ENCODE measurements around the gene BRI3.

The BRI3 gene

GRCh38 chr7:98280791-98281756 lies at the start of gene BRI3:
Gene BRI3 (plus strand): TSS chr7:98281686. CDS start chr7:98281796, 110 bp downstream.
- Histone ChIP-seq H3K4me3 (ENCODE audit: low read length) (peak within 1 kb of the TSS; percentile 89), H3K9me3 (ENCODE audit: insufficient read depth, low read depth, low read length) (no peaks in the 10 kb centered on the region), H3K4me1 (ENCODE audit: insufficient read depth, low read length) (peaks cover 5% of the 10 kb centered on the region; the same call in 1 of the 2 replicates), H3K36me3 (ENCODE audit: insufficient read depth, low read depth, low read length) (peaks cover 10% of the 10 kb centered on the region; the same call in 1 of the 2 replicates), H3K27me3 (ENCODE audit: insufficient read depth, low read length) (no peaks in the 10 kb centered on the region; the same call in 1 of the 2 replicates), H3K27ac (ENCODE audit: low read length) (peak within 1 kb of the TSS; percentile 56), H3K9ac (ENCODE audit: low read depth, low read length) (peak within 1 kb of the TSS; percentile 77)

GRCh38 chr7:98232263-98232585 lies 49.3 kb upstream of the BRI3 start:
- Histone ChIP-seq H3K9ac (ENCODE audit: low read depth, low read length) (no peak overlapping the region), H3K9me3 (ENCODE audit: insufficient read depth, low read depth, low read length) (no peaks in the 10 kb centered on the region), H3K4me1 (ENCODE audit: insufficient read depth, low read length) (no peaks in the 10 kb centered on the region), H3K36me3 (ENCODE audit: insufficient read depth, low read depth, low read length) (no peaks in the 10 kb centered on the region), H3K4me3 (ENCODE audit: low read length) (no peak overlapping the region), H3K27ac (ENCODE audit: low read length) (no peak overlapping the region), H3K27me3 (ENCODE audit: insufficient read depth, low read length) (no peaks in the 10 kb centered on the region)

GRCh38 chr7:98232799-98233198 lies 48.7 kb upstream of the BRI3 start:
- H3K36me3 ChIP-seq (ENCODE audit: insufficient read depth, low read depth, low read length), result no peaks in the 10 kb centered on the region
- H3K9me3 ChIP-seq (ENCODE audit: insufficient read depth, low read depth, low read length), result no peaks in the 10 kb centered on the region
- no peak overlapping the region for H3K9ac ChIP-seq (ENCODE audit: low read depth, low read length)
- H3K4me1 ChIP-seq (ENCODE audit: insufficient read depth, low read length), result no peaks in the 10 kb centered on the region
- no peak overlapping the region for H3K27ac ChIP-seq (ENCODE audit: low read length)
- no peaks in the 10 kb centered on the region for H3K27me3 ChIP-seq (ENCODE audit: insufficient read depth, low read length)
- no peak overlapping the region for H3K4me3 ChIP-seq (ENCODE audit: low read length)

- no peak overlapping the region for H3K27ac ChIP-seq (ENCODE audit: low read length)
- H3K4me3 ChIP-seq (ENCODE audit: low read length), result no peak overlapping the region
- no peaks in the 10 kb centered on the region for H3K4me1 ChIP-seq (ENCODE audit: insufficient read depth, low read length)
- H3K9ac ChIP-seq (ENCODE audit: low read depth, low read length), result no peak overlapping the region
- H3K27me3 ChIP-seq (ENCODE audit: insufficient read depth, low read length), result no peaks in the 10 kb centered on the region
- no peaks in the 10 kb centered on the region for H3K36me3 ChIP-seq (ENCODE audit: insufficient read depth, low read depth, low read length)
- H3K9me3 ChIP-seq (ENCODE audit: insufficient read depth, low read depth, low read length), result no peaks in the 10 kb centered on the region
These were observed 48.0 kb upstream of the BRI3 start for GRCh38 chr7:98233219-98234070.

- H3K4me1 ChIP-seq (ENCODE audit: insufficient read depth, low read length), result no peaks in the 10 kb centered on the region
- no peaks in the 10 kb centered on the region for H3K9me3 ChIP-seq (ENCODE audit: insufficient read depth, low read depth, low read length)
- no peaks in the 10 kb centered on the region for H3K27me3 ChIP-seq (ENCODE audit: insufficient read depth, low read length)
- no peak overlapping the region for H3K27ac ChIP-seq (ENCODE audit: low read length)
- no peaks in the 10 kb centered on the region for H3K36me3 ChIP-seq (ENCODE audit: insufficient read depth, low read depth, low read length)
- H3K4me3 ChIP-seq (ENCODE audit: low read length), result no peak overlapping the region
- no peak overlapping the region for H3K9ac ChIP-seq (ENCODE audit: low read depth, low read length)
These were observed 46.9 kb upstream of the BRI3 start for GRCh38 chr7:98234429-98235147.

- no peak overlapping the region for H3K4me3 ChIP-seq (ENCODE audit: low read length)
- no peaks in the 10 kb centered on the region for H3K36me3 ChIP-seq (ENCODE audit: insufficient read depth, low read depth, low read length)
- H3K27ac ChIP-seq (ENCODE audit: low read length), result no peak overlapping the region
- no peak overlapping the region for H3K9ac ChIP-seq (ENCODE audit: low read depth, low read length)
- H3K4me1 ChIP-seq (ENCODE audit: insufficient read depth, low read length), result no peaks in the 10 kb centered on the region
- no peaks in the 10 kb centered on the region for H3K27me3 ChIP-seq (ENCODE audit: insufficient read depth, low read length)
- H3K9me3 ChIP-seq (ENCODE audit: insufficient read depth, low read depth, low read length), result no peaks in the 10 kb centered on the region
These were observed 45.6 kb upstream of the BRI3 start for GRCh38 chr7:98235901-98236300.

- H3K36me3 ChIP-seq (ENCODE audit: insufficient read depth, low read depth, low read length), result no peaks in the 10 kb centered on the region
- no peak overlapping the region for H3K27ac ChIP-seq (ENCODE audit: low read length)
These were observed 44.9 kb upstream of the BRI3 start for GRCh38 chr7:98236355-98237185.

GRCh38 chr7:98238076-98238475 lies 43.4 kb upstream of the BRI3 start:
- Histone ChIP-seq H3K27ac (ENCODE audit: low read length) (no peak overlapping the region), H3K9ac (ENCODE audit: low read depth, low read length) (no peak overlapping the region), H3K27me3 (ENCODE audit: insufficient read depth, low read length) (no peaks in the 10 kb centered on the region), H3K4me3 (ENCODE audit: low read length) (no peak overlapping the region), H3K36me3 (ENCODE audit: insufficient read depth, low read depth, low read length) (no peaks in the 10 kb centered on the region), H3K9me3 (ENCODE audit: insufficient read depth, low read depth, low read length) (no peaks in the 10 kb centered on the region), H3K4me1 (ENCODE audit: insufficient read depth, low read length) (no peaks in the 10 kb centered on the region)

More at GRCh38 chr7:98236355-98237185, 44.9 kb upstream of the BRI3 start:
- Histone ChIP-seq H3K27me3 (ENCODE audit: insufficient read depth, low read length) (no peaks in the 10 kb centered on the region), H3K9ac (ENCODE audit: low read depth, low read length) (no peak overlapping the region), H3K4me1 (ENCODE audit: insufficient read depth, low read length) (no peaks in the 10 kb centered on the region), H3K9me3 (ENCODE audit: insufficient read depth, low read depth, low read length) (no peaks in the 10 kb centered on the region), H3K4me3 (ENCODE audit: low read length) (no peak overlapping the region)

GRCh38 chr7:98238976-98239375 lies 42.5 kb upstream of the BRI3 start:
- no peak overlapping the region for H3K9ac ChIP-seq (ENCODE audit: low read depth, low read length)
- H3K9me3 ChIP-seq (ENCODE audit: insufficient read depth, low read depth, low read length), result no peaks in the 10 kb centered on the region
- H3K36me3 ChIP-seq (ENCODE audit: insufficient read depth, low read depth, low read length), result no peaks in the 10 kb centered on the region
- H3K4me1 ChIP-seq (ENCODE audit: insufficient read depth, low read length), result no peaks in the 10 kb centered on the region
- no peaks in the 10 kb centered on the region for H3K27me3 ChIP-seq (ENCODE audit: insufficient read depth, low read length)
- H3K4me3 ChIP-seq (ENCODE audit: low read length), result no peak overlapping the region
- no peak overlapping the region for H3K27ac ChIP-seq (ENCODE audit: low read length)

- Histone ChIP-seq H3K4me1 (ENCODE audit: insufficient read depth, low read length) (no peaks in the 10 kb centered on the region), H3K9ac (ENCODE audit: low read depth, low read length) (no peak overlapping the region), H3K36me3 (ENCODE audit: insufficient read depth, low read depth, low read length) (no peaks in the 10 kb centered on the region), H3K27me3 (ENCODE audit: insufficient read depth, low read length) (no peaks in the 10 kb centered on the region), H3K9me3 (ENCODE audit: insufficient read depth, low read depth, low read length) (no peaks in the 10 kb centered on the region), H3K4me3 (ENCODE audit: low read length) (no peak overlapping the region), H3K27ac (ENCODE audit: low read length) (no peak overlapping the region)
These were observed 40.4 kb upstream of the BRI3 start for GRCh38 chr7:98240961-98241673.
